Embryonic facial prominence (tissue), 1 donor: Measurements from ENCODE around the gene SDCCAG8.

Experiments used
- DNase-seq: peaks from one replicate; pipeline ENCODE4 v3.0.0-alpha.2; 2016; ENCODE audit errors: extremely low spot score

Gene SDCCAG8

DNA sequence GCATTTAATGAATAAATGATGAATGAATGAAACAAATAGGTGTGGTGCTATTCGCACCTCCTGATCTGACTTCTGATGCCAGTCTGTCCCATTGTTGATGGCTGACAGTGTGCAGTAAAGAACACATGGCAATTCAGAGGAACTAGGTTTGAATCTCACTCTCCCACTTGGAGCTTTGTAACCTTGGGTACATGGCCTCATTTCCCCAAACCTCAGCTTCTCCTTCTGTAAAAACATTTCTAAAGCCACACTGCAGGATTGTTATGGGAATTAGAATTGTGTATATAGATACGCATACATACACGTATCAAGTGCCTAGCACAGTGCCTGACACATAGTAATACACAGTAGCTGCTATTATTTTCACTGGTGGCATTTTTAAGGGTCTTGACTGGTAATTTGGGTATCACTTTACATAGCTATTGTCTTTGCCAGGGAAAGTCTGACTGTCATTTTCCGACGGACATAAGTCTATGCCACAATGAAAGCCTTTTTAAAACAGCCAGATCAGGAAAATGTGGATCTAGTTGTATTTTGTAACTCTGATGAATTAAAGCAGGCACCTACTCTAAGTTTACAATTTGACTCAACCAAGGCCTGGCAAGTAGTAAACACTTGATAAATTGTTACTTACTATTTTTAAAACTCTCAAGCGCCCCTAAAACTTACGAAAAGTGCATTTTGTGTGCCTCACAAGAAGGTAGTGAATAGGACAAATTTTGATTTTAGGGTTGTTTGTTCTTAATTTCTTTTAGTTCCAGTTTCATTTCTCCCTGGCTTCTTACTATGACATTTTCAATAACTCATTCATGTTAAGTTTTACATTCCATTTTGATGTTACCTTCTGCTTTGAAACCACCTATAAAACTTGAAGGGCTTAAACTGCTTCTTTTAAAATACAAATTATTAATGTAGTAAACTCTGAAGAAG lies 164.4 kb downstream of the SDCCAG8 start:
- no peak for DNase-seq

DNA sequence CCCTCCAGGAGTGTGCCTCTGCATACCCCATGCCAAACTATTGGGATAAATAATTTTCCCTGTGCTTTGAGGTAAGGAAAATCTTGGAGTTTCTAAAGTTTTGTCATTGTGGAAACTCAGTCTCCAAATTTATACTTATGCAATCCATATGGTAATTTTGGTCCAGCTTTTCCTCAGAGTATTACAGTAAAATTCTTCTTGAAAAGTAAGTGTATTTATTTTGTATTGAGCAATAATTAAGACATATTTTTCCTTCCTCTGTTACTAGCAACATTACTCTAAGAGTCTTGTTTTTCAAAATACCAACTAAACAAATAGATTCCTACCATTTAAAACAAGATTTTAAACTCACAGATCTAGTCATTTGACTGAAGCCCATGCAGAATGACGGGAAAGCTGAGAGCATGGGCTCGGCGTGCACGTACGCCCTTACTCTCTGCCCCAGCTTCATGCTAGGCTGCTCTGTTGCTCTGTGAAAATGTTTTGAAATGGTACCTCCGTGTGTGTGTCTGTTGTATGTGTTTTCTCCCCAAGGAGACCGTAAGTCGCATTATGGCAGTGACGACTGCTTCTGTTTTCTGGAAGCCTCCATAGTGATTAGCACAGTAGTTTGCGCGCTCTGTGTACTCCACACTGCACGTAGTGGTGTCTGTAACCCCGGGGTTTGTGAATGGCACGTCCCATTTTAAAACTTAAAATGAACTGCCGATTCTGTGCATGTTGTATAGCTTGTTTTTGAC lies 165.3 kb downstream of the SDCCAG8 start:
- DNase-seq, result no peak

DNA sequence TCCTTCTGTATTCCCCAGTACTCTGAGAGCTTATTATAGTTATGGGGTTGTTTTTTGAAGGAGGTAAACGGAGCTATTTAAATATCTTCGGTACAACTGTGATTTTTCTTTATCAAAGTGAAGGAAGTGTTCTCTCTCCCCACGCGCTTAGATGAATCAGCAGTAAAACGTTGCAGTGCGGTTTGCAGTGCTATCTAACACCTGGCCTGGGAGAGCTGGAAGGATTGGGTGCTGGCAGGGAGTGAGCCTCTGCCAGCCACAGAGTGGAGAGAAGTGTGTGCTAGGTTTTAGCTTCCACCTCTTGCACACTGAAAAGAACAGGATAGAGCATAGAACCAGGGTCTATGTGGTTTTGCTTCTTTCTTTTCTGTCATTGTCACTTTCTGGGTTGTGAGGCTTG lies 165.9 kb downstream of the SDCCAG8 start:
- DNase-seq, result peak; percentile 19

DNA sequence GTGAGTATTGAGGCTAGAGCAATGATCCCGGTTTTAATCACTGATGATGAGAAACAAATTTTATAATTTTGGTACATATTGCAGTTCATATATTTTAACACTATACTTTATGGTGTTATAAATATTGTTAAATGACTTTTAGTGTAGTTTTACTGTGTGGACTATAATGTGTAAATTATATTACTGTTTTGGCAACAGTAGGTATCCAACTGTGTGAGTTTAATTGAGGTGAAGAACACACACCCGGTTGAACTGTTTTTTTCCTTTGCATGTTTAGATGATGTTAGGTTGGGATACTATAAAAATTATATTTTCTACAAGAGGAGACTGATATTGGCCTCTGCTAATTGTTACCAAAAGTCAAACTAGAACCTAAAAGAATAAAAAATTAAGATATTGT lies 166.5 kb downstream of the SDCCAG8 start:
- no peak for DNase-seq

DNA sequence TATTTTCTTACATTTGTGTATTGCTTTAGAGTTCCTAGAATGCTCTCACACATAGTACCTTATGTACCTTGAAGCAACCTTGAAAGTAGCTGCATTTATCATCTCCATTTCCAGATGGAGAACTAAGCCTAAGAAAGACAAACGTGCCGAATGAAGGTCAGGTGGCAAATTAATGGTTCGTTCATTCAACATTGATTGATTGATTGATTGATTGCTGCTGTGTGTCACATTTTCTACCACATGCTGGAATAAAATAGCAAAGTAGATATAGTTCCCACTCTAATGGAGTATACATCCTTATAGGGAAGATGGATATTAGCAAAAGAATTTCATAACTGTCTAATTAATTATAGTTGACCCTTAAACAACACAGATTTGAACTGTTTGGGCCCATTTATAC lies 172.2 kb downstream of the SDCCAG8 start:
- no peak for DNase-seq

DNA sequence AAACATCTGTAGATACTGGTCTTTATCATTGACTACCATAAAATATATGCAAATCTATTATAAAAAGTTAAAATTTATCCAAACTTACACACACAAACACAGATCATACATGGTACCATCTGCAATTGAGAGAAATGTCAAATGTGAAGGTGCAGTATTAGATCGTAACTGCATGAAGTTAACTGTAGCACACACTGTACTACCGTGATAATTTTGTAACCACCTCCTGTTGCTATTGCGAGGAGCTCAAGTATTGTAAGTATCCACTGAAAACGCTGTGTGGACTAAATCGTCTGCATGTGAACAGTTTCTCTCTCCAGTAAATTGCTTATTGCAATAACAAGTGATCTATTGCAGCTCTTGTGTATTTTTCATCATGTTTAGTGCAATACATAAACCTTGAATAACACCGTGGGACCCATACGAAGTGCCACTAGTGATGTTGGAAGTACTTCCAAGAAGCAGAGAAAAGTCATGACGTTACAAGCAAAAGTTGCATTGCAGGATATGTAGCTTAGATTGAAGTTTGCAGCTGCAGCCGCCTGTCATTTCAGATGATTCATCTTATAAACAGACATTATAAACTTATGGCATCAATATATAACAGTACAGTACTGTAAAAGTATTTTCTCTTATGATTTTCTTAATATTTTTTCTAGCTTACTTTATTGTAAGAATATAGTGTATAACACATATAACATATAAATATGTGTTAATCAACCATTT lies 172.9 kb downstream of the SDCCAG8 start:
- no peak for DNase-seq

DNA sequence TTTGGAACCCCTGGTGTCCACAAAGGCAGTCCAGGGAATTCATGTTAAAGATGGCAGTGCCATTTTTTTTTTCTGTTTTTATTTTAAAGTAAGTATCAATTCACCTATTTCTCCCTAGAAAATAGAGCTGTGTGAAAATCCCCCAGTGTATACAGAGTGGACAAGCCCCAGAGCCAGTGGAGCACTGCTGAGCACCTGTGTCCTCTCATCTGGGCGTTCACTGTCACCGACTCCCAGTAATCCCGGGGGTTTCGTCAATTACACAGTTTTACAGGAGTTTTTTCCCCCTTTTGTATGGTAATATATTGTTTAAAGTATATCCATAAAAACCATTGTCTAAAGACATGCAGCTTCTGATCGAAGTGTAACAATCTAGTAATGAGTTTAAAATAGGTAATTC lies 175.8 kb downstream of the SDCCAG8 start:
- no peak for DNase-seq

DNA sequence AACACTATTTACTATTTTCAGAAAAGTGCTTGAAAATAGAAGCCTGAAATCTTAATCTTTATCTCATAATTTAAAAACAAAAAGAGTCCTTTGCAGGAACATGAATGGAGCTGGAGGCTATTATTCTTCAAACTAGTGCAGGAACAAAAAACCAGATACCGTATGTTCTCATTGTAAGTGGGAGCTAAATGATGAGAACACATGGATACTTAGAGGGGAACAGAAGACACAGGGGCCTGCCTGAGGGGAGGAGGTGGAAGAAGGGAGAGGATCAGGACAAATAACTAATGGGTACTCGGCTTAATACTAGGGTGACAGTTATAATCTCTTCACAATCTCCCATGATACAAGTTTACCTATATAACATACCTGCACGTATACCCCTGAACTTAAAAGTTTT lies 176.3 kb downstream of the SDCCAG8 start:
- no peak for DNase-seq

DNA sequence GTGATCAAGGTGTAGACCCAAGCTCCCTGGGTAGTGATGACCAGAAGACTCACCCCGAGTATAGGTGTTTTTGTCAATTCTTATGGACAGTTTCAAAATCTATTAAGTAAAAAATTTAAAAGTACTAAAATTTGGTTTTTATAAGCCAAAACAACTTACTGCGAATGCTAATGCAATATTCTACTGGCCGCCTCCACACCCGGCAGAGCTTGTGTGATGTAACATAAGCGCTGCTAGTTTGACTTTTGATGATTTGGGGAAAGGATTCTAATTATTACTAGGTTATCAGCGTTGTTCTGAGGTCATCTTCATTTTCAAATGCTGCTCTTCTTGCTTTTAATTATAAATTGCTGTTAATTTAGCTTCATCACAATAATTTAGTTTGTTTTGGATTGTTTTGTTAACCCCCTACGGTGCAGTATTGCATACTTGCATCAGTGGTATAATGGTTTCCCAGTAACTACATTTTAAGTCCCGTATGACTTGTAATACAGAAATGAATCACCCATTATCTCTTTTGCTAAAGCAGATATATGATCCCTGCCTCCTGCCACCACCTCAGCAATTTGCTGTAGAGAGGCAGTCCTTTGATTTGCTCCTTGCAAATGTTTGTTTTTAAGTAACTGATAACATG lies 178.0 kb downstream of the SDCCAG8 start:
- DNase-seq, result no peak

DNA sequence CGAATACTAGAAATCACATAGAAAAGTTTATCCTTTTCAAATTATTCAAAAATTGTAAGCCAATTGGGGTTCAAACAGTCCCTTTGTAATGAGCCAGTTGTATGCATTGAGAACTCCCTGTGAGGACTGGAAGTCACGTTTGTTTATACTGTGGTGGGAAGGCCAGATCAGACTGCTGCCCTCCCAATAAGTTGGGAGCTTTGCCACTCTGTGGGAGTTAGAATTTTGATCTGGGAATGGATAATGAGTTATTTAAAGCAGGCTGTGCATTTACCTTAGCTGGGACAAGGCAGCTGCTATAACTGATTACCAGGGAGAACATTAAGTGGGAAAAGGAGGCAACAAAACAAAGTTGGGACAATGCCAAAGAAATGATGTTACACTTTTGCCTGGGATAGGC lies 178.8 kb downstream of the SDCCAG8 start:
- DNase-seq, result no peak

DNA sequence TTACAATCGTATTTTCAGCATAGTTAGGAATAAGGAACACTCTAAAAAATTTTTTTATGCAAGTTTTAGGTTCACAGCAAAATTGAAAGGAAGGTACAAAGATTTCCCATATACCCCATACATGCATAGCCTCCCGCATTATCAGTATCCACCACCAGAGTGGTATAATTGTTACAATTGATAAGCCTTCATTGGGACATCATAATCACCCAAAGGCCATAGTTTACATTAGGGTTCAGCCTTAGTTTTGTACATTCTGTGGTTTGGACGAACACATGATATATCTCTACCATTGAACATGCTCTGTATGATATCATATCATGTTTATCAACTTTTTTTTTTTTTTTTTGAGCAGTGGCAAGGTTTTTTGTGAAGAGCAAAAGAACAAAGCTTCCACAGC lies 180.0 kb downstream of the SDCCAG8 start:
- no peak for DNase-seq

DNA sequence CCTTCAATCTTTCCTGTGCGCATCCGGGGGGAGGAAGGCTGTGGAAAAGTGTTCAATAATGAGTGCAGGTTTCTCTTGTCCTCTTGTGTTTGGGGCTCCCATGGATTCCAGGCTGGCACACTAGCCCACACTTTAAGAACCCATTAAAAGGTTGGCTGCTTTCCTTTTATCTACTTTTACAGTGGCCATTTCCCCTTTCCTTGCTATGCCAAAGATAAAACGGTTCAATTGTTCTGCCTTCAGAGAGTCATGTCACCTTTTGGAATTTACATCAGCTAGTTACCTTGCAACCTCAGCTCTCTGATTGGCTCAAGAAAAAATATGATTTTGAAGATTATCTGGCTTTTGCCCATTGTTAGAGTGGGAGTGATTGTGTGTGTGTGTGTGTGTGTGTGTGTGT lies 182.3 kb downstream of the SDCCAG8 start:
- no peak for DNase-seq

DNA sequence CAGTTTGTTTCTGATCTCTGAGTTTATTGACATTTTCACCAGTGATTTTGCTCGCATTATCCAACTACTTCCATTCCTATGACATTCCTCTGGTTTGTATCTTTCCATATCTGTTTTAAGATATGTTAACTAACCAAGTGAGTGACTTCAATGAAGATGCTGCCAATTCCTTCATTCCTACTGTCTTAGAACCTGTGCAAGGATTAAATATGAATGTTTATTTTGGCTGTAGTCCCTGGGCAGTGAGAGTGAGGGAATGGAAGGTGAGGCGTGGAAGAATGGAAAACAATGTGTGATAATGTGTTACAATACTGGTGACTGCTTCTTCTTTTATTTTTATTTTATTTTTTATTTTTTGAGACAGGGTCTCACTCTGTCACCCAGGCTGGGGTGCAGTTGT lies 183.0 kb downstream of the SDCCAG8 start:
- no peak for DNase-seq

DNA sequence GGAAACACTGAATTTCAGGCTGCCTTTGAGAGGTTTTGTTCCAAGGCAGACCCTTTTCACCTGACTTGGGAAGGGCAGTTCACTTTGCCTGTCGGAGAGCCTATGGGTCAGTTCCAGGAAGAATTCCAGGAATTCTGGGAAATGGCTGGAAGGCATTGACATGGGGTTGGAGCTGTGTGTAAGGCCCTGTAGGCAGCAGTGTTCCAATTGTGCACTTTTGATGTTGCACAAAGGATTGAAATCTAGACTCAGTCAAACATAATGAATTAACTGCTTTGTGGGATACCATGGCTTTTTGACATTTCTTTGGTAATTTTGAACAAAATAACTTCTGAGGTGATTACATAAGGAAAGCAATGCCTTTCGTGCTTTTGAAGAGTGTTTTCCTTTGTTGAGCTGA lies 184.6 kb downstream of the SDCCAG8 start:
- no peak for DNase-seq

DNA sequence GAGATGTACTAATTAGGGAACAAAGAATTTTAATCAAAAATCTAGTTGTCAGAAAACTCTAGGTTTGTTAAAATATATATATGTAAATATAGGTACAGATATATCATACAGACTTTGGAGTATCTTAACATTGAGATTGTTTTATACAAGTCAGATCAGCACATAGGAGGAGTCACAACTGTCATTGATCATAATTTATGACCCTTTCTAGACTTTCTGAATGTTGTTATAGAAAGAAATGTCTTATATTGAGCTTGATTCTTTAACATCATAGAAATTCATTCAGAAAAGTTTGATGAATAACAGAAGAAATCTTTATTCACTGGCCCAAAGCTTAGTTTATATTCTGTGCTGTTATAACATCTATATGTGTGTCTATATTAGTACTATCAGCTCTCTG lies 185.8 kb downstream of the SDCCAG8 start:
- DNase-seq, result no peak

DNA sequence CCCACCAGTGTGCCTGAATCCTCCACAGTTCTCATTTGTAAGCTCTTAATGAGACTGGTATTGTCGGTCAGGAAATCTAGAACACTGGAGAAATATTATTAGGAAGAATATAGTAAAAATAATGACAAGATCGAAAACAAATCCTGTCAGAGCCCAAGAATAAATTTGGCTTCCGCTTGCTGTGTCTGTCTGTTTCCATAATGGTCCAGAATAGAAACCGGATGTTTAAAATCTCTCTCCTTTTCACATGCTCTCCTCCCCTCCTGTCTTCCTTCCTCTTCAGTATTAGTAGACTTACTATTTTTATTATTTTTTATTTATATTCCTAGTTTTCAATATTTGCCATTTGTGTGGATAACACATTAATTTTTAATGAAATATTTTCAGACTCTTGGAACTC lies 187.7 kb downstream of the SDCCAG8 start:
- DNase-seq, result no peak

DNA sequence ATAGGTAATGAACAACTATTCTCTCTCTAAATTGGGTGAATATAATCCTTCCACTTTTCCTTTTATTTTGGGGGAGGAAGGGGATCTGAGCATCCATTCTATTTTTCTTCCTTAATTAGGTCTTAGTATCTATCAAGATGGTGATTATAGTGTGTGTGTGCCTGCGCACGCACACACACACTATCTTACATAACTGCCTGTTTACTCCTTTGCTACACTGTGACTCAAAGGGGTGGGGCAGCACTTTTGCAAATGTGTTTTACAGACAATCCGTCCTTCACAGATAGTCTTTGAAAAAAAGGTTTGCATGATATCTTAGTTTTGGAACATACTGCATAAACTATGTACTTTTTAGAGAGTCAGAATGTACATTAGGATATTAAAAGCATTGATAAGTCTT lies 191.5 kb downstream of the SDCCAG8 start:
- no peak for DNase-seq

DNA sequence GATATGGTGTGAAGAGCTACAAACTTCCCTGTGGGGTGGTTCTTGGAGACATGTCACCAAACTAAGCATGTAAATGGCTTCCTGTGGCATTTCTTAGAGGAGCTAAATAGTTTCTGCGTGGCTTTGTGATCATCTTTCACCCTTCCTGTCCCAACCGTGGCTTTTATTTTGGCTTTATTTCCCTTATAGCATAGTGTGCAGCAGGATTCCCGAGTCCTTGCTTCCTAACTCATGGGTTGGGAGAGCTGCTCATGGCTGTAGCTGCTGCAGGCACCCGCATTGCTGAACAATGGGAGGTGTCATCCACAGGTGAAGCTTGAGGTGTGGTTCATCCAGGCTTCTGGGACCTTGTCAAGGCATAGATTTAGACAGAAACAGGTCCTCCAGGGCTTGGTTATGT lies 192.0 kb downstream of the SDCCAG8 start:
- no peak for DNase-seq

DNA sequence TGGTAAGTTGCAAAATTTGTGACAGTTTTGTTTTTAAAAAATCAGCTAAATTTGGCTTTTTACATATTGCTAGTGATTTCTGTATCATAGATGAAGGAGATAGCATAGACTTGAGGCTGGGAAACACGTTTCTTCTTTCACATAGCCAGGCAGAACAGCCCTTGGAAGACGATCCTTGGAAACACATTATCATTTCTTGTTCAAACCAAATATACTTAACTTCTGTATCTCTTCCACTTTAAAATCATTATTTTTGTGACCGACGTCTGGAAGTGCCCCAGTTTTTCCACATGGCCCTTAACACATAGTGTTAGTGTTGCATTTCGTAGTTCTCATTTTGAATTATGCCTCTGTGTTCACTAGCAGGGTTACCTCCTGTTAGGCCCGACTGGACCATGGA lies 193.5 kb downstream of the SDCCAG8 start:
- no peak for DNase-seq

DNA sequence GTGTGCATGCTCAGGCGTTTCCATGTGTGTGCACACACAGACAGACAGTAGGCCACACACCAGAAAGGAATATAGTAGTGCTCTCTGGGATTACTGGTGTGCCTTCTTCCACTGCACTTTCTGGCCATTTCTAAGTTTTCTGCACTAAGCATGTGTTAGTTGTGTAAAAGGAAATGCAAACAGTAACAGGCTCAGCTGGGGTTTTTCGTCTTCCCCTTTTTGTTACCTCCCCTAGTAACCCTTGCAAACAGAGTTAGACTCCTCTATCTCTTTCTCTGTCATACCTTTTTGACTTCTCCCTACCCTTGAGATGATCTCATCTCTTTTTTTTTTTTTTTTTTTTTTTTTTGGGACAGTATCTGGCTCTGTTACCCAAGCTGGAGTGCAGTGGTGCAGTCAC lies 196.3 kb downstream of the SDCCAG8 start:
- no peak for DNase-seq

DNA sequence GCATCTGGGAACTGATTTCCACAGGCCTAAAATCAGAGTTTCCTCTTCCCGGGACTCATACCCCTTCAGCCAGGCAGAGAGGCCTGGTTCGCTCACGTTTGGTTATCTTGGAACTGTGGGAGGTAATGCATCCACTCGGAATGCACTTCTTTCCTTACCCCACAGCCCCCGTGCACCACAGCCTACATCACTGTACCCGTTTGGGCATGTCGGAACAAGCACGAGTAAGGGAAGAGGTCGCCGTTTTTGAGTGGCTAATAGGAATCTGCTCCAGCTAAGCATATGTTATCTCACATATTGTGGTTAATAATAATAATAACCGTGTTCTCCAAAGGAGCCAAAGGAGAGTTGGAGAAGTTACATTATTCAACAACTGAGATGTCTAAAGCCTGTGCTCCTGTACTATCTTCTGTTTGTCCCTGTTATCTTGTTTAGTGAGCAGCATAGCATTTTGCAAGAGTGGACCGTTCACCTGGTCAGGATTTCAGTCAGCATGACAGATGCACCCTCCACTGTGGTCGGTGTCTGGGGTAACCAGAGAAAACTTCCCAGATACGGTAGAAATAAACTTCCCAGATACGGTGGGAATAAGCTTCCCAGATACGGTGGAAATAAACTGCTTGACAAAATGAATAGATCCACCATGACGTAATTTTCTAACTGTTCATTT lies 198.6 kb downstream of the SDCCAG8 start:
- no peak for DNase-seq
